AG04450 (cell line): Measurements from ENCODE around the gene PRKG1. TPM values are rescaled to one million over a fixed set of nuclear protein-coding genes. Genes with fewer than 3 reads are reported as not detected.
A peak's percentile ranks its signal among the peaks of the same experiment; 100 is the strongest.

Experiments used
- CTCF ChIA-PET: fragments of 300-600, 350-600 bp; formaldehyde crosslinking; extraction: SDS; loops from one replicate; lab custom pipeline; 2022; ENCODE audit warnings: antibody characterized with exemption, inconsistent platforms; lab: Charles Lee
- POLR2A ChIA-PET: fragments of 350-600 bp; formaldehyde crosslinking; extraction: SDS; loops from one replicate; lab custom pipeline; 2021; ENCODE audit warnings: antibody characterized with exemption, inconsistent platforms; lab: Yijun Ruan, JAX
- DNase-seq: peaks from one replicate; pipeline ENCODE4 v3.0.0-alpha.2; 2011; ENCODE audit warnings: low read depth, low spot score
- H3K27ac ChIP-seq: one replicate; pipeline ENCODE4 v1.5.1; 2012; ENCODE audit warnings: low read depth, low read length, control low read depth
- H3K27me3 ChIP-seq: one replicate; pipeline ENCODE4 v1.6.0; 2012; ENCODE audit warnings: low read length; ENCODE audit not compliant: control insufficient read depth, insufficient read depth
- H3K4me3 ChIP-seq: 2 replicates; pipeline ENCODE4 v1.5.1; 2011; ENCODE audit warnings: mild to moderate bottlenecking, low read depth, low read length, control low read depth
- H3K9me3 ChIP-seq: 2 replicates; pipeline ENCODE4 v1.5.1; 2012; ENCODE audit warnings: low read length; ENCODE audit not compliant: control insufficient read depth, insufficient read depth
- CTCF ChIP-seq: IDR thresholded peaks from 2 replicates; pipeline ENCODE4 v1.5.1; 2011; ENCODE audit warnings: low read depth, low read length, control low read depth, inconsistent platforms
- polyA plus RNA-seq: library from polyadenylated mRNA; depleted of rRNA; stranded (reverse); fragments of >200 nt; gene quantifications from 2 replicates; pipeline ENCODE4 v1.2.3, GENCODE V29; 2011

Gene PRKG1
- polyA plus RNA-seq, 1 experiment: 19.0 TPM

- DNase-seq: peak; percentile 55
- Histone ChIP-seq H3K9me3 (no peaks in the 10 kb centered on the region), H3K4me3 (peak overlapping the region; percentile 56), H3K27me3 (no peaks in the 10 kb centered on the region), H3K27ac (no peak overlapping the region)
- POLR2A ChIA-PET: interaction anchor here (1.0 kb wide), 1 partner anchor 258 kb away, joined by 4 read pairs; no protein-coding TSS in a partner anchor
- TF ChIP-seq CTCF: peak; percentile 77
- CTCF ChIA-PET: interaction anchor here (0.6 to 13.0 kb wide), 50 partner anchors 9 to 1304 kb away, joined by 3 to 472 read pairs (median 4); no protein-coding TSS in a partner anchor
Observed at GRCh38 chr10:52308251-52309031, 1234.2 kb downstream of the PRKG1 start.

- Histone ChIP-seq H3K27ac (no peak overlapping the region), H3K27me3 (no peaks in the 10 kb centered on the region), H3K4me3 (peak overlapping the region; percentile 95), H3K9me3 (no peaks in the 10 kb centered on the region; the same call in 1 of the 2 replicates)
- ChIA-PET POLR2A (interaction anchor here (0.7 kb wide), 1 partner anchor 112 kb away, joined by 6 read pairs; no protein-coding TSS in a partner anchor), CTCF (interaction anchor here (0.6 to 13.0 kb wide), 12 partner anchors 12 to 1311 kb away, joined by 3 to 472 read pairs (median 6); no protein-coding TSS in a partner anchor)
- no peak for DNase-seq
- TF ChIP-seq CTCF: no peak
Observed at GRCh38 chr10:52312942-52313255, 1238.6 kb downstream of the PRKG1 start.

- CTCF ChIA-PET: interaction anchor here (0.6 to 13.0 kb wide), 27 partner anchors 9 to 1311 kb away, joined by 3 to 472 read pairs (median 4); no protein-coding TSS in a partner anchor
- no peak for TF ChIP-seq CTCF
- H3K4me3 ChIP-seq: peak overlapping the region; percentile 95
- no peak for DNase-seq
- no peaks in the 10 kb centered on the region for H3K27me3 ChIP-seq
- H3K9me3 ChIP-seq: no peaks in the 10 kb centered on the region; the same call in 1 of the 2 replicates
- POLR2A ChIA-PET: interaction anchor here (0.7 to 1.2 kb wide), 4 partner anchors 111 to 174 kb away, joined by 3 to 6 read pairs (median 4); no protein-coding TSS in a partner anchor
- no peak overlapping the region for H3K27ac ChIP-seq
Observed at GRCh38 chr10:52313256-52313932, 1239.1 kb downstream of the PRKG1 start.

- DNase-seq: no peak
- POLR2A ChIA-PET: interaction anchor here (0.9 to 1.2 kb wide), 3 partner anchors 129 to 173 kb away, joined by 3 to 6 read pairs (median 3); no protein-coding TSS in a partner anchor
- TF ChIP-seq CTCF: peak; percentile 89
- CTCF ChIA-PET: interaction anchor here (0.6 to 13.0 kb wide), 27 partner anchors 8 to 423 kb away, joined by 3 to 472 read pairs (median 4); no protein-coding TSS in a partner anchor
- Histone ChIP-seq H3K27me3 (no peaks in the 10 kb centered on the region), H3K27ac (peak within 1 kb of the TSS; percentile 79), H3K4me3 (peak within 1 kb of the TSS; percentile 95), H3K9me3 (no peaks in the 10 kb centered on the region; the same call in 1 of the 2 replicates)
Observed at GRCh38 chr10:52313933-52314821, 1239.9 kb downstream of the PRKG1 start, which contains the start of gene DKK1. Gene DKK1, plus strand, starts transcription at chr10:52314281. Its CDS starts 154 bp downstream, at chr10:52314435.
